ENCODE data around the gene CALY.

Gene CALY

DNA sequence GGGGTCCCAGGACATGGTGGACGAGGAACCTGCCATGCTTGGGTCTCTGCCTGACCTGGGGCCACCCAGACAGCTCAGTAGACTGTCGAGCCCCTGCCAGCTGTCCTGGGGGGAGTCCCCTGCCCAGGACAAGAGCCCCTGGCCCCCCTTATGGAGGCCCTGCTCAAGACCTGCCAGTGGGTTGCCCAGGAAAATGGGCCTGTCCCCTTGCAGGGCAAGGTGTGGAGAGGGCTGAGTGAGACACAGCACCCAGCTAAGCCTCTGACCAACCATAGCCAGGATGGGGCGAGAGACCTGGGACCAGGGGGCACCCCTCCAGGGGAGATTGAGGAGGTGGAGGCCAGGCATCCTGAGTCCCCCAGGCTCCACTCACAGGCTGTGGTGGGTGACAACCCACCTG is 19.3 kb upstream of the CALY start:
- TF ChIP-seq REST (IDR thresholded peaks at IDR 0.05; ENCODE audit: low read depth): no peak

GRCh38 chr10:133355266-133355665 is 18.6 kb upstream of the CALY start:
- no peak for TF ChIP-seq CREB1 (IDR thresholded peaks at IDR 0.05; ENCODE audit: low read depth)
- TF ChIP-seq YY1 (IDR thresholded peaks at IDR 0.05; ENCODE audit: low read depth): no peak
- no peak for TF ChIP-seq TAF1 (IDR thresholded peaks at IDR 0.05; ENCODE audit: low read depth)
- no peak for TF ChIP-seq NFIC (IDR thresholded peaks at IDR 0.05)
- no peak for TF ChIP-seq CEBPB (IDR thresholded peaks at IDR 0.05)
- no peak for TF ChIP-seq REST (IDR thresholded peaks at IDR 0.05; ENCODE audit: low read depth)
- TF ChIP-seq, protein P1, sequence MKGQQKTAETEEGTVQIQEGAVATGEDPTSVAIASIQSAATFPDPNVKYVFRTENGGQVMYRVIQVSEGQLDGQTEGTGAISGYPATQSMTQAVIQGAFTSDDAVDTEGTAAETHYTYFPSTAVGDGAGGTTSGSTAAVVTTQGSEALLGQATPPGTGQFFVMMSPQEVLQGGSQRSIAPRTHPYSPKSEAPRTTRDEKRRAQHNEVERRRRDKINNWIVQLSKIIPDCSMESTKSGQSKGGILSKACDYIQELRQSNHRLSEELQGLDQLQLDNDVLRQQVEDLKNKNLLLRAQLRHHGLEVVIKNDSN (IDR thresholded peaks at IDR 0.05): no peak
- TF ChIP-seq TCF12 (IDR thresholded peaks at IDR 0.05; ENCODE audit: low read depth): no peak
- no peak for TF ChIP-seq TEAD4 (IDR thresholded peaks at IDR 0.05)
- no peak for TF ChIP-seq ZBTB7A (IDR thresholded peaks at IDR 0.05; ENCODE audit: low read depth)
- TF ChIP-seq FOXM1 (IDR thresholded peaks at IDR 0.05; ENCODE audit: borderline replicate concordance, low read depth): no peak
- TF ChIP-seq, protein P2, sequence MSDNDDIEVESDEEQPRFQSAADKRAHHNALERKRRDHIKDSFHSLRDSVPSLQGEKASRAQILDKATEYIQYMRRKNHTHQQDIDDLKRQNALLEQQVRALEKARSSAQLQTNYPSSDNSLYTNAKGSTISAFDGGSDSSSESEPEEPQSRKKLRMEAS (IDR thresholded peaks at IDR 0.05): no peak
- no peak for TF ChIP-seq RAD21 (IDR thresholded peaks at IDR 0.05; ENCODE audit: low read depth)
- no peak for TF ChIP-seq EP300 (IDR thresholded peaks at IDR 0.05; ENCODE audit: borderline replicate concordance)

- TF ChIP-seq, protein P2 (IDR thresholded peaks at IDR 0.05): no peak
- TF ChIP-seq ZBTB7A (IDR thresholded peaks at IDR 0.05; ENCODE audit: low read depth) (no peak), REST (IDR thresholded peaks at IDR 0.05; ENCODE audit: low read depth) (no peak), EP300 (IDR thresholded peaks at IDR 0.05; ENCODE audit: borderline replicate concordance) (no peak), NFIC (IDR thresholded peaks at IDR 0.05) (no peak), EGR1 (IDR thresholded peaks at IDR 0.05) (no peak), TAF1 (IDR thresholded peaks at IDR 0.05; ENCODE audit: low read depth) (no peak), YY1 (IDR thresholded peaks at IDR 0.05; ENCODE audit: low read depth) (no peak), FOXM1 (IDR thresholded peaks at IDR 0.05; ENCODE audit: borderline replicate concordance, low read depth) (no peak), RAD21 (IDR thresholded peaks at IDR 0.05; ENCODE audit: low read depth) (no peak)
- TF ChIP-seq, protein P1 (IDR thresholded peaks at IDR 0.05): no peak
These were observed 18.1 kb upstream of the CALY start for GRCh38 chr10:133354672-133355240.

DNA sequence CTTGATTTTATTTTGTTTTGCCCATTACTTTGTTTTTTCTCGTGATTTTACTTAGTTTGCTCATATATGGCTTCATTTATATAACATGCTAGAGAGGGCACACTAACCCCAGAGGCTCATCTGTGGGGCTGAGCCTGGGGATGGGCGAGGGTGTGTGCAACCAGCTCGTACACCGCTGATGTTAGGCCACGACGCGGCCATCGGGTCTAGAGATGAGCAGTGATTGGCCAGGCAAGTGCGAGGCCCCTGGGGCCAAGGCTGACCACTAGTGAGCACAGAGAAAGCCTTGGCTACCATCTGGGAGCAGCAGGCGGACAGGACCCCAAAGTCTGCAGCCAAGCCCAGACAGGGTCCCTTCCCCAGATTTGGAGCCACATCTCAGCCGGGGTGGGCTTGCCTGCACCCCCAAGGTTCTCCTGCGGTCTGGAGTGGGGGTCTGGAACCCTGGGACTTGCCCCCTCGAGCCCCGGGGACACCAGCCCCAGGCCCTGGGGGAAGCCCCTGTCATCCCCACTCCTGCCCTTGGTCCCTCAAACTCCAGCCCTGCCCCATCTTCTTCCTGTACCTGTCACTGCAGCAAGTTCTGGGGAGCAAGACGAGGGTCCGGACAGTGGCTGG is 17.4 kb upstream of the CALY start:
- TF ChIP-seq, protein P1 (IDR thresholded peaks at IDR 0.05): no peak
- TF ChIP-seq TEAD4 (IDR thresholded peaks at IDR 0.05): no peak
- TF ChIP-seq EGR1 (IDR thresholded peaks at IDR 0.05): no peak
